Gastroesophageal sphincter (tissue), 4 donors: ENCODE measurements around the gene GCKR. TPM values are rescaled to one million over a fixed set of nuclear protein-coding genes. Genes with fewer than 3 reads are reported as not detected.

Source experiments
- ATAC-seq: fragments of 150-250 bp; one replicate; pipeline ENCODE4 v1.9.1; 2016; ENCODE audit warnings: mild to moderate bottlenecking, moderate library complexity
- H3K27ac ChIP-seq, 4 donors: fragments of 200-600 bp; sonication (generic) in 3 of 4; 1 replicate in 3 of 4; 2 replicates in 1 of 4; pipeline ENCODE4 v1.5.1; 2016 to 2019
- H3K27me3 ChIP-seq: fragments of 200-600 bp; sonication (generic); one replicate; pipeline ENCODE4 v1.5.1; 2019
- H3K36me3 ChIP-seq, 2 donors: fragments of 200-600 bp; sonication (generic); one replicate each; pipeline ENCODE4 v1.5.1; 2019; ENCODE audit warnings: control low read depth in 1 of 2
- H3K4me1 ChIP-seq, 3 donors: fragments of 200-600 bp; sonication (generic); 1 replicate in 2 of 3; 2 replicates in 1 of 3; pipeline ENCODE4 v1.5.1; 2016 to 2019; ENCODE audit warnings: control low read depth in 2 of 3
- H3K4me3 ChIP-seq, 2 donors: fragments of 200-600 bp; sonication (generic); one replicate each; pipeline ENCODE4 v1.5.1; 2019; ENCODE audit warnings: mild to moderate bottlenecking in 1 of 2, moderate library complexity in 1 of 2
- H3K9me3 ChIP-seq, 3 donors: fragments of 200-600 bp; sonication (generic); one replicate each; pipeline ENCODE4 v1.5.1; 2017 to 2019; ENCODE audit warnings: control low read depth in 2 of 3
- CTCF ChIP-seq, 4 experiments: fragments of 200-600 bp in 2 of 4; fragments of 450-650 bp in 2 of 4; sonication (generic) in 1 of 4; IDR thresholded peaks; one replicate each; pipeline ENCODE4 v1.5.1; 2017 to 2019; ENCODE audit warnings: antibody characterized with exemption in 4 of 4, mild to moderate bottlenecking in 2 of 4, moderate library complexity in 2 of 4
- EP300 ChIP-seq: sonication (generic); formaldehyde crosslinking; IDR thresholded peaks from one replicate; pipeline ENCODE4 v1.6.1; 2017; ENCODE audit warnings: antibody characterized with exemption, mild to moderate bottlenecking
- POLR2A ChIP-seq, 2 donors: fragments of 450-650 bp; IDR thresholded peaks; one replicate each; pipeline ENCODE4 v1.6.1; 2017; ENCODE audit warnings: antibody characterized with exemption in 2 of 2, mild to moderate bottlenecking in 2 of 2, moderate library complexity in 1 of 2
- POLR2AphosphoS5 ChIP-seq: sonication (generic); formaldehyde crosslinking; IDR thresholded peaks from one replicate; pipeline ENCODE4 v1.6.1; 2017; ENCODE audit warnings: antibody characterized with exemption
- WGBS, 2 donors: methylation state at CpG; one replicate each; pipeline ENCODE4 v1.1.5; 2018; ENCODE audit warnings: low coverage in 1 of 2; 5-methylcytosine and 5-hydroxymethylcytosine counted together
- total RNA-seq, 4 donors: library from RNA; depleted of rRNA; stranded (reverse); fragments of >200 nt; gene quantifications; one replicate each; pipeline ENCODE4 v1.1.0, GENCODE V29; 2016

The GCKR gene
- total RNA-seq, 4 donors from 2014 or later: 0.58 TPM; not detected in 3

- H3K4me3 ChIP-seq: no peak overlapping the region
- WGBS, 2 donors: 88 to 100% methylated on average over 1 to 3 of the region's 8 CpGs
- H3K36me3 ChIP-seq: peaks cover 0 to 89% of the 10 kb centered on the region in 2 donors
- no peak overlapping the region for H3K27ac ChIP-seq
- TF ChIP-seq POLR2A (IDR thresholded peaks at IDR 0.05) (no peak), CTCF (IDR thresholded peaks at IDR 0.05) (no peak), POLR2AphosphoS5 (no peak)
- H3K27me3 ChIP-seq: no peaks in the 10 kb centered on the region
- no peaks in the 10 kb centered on the region for H3K4me1 ChIP-seq
- ATAC-seq: no peak
- H3K9me3 ChIP-seq: no peaks in the 10 kb centered on the region
Observed at GRCh38 chr2:27461118-27461517, 35.5 kb upstream of the GCKR start.

- Histone ChIP-seq H3K9me3 (no peaks in the 10 kb centered on the region), H3K4me1 (no peaks in the 10 kb centered on the region), H3K4me3 (no peak overlapping the region), H3K27me3 (no peaks in the 10 kb centered on the region), H3K36me3 (peaks cover 0 to 80% of the 10 kb centered on the region in 2 donors), H3K27ac (no peak overlapping the region)
- no peak for ATAC-seq
- TF ChIP-seq POLR2A (IDR thresholded peaks at IDR 0.05): no peak
- no peak for TF ChIP-seq EP300
- no peak for TF ChIP-seq POLR2AphosphoS5
- TF ChIP-seq CTCF (IDR thresholded peaks at IDR 0.05): no peak
- WGBS, 2 donors: 97 to 98% methylated on average over 7 of the region's 7 CpGs
Observed at GRCh38 chr2:27464443-27464842, 32.2 kb upstream of the GCKR start.

GRCh38 chr2:27471961-27472360, 24.7 kb upstream of the GCKR start:
- TF ChIP-seq EP300: no peak
- no peak overlapping the region for H3K4me3 ChIP-seq
- H3K27ac ChIP-seq: no peak overlapping the region
- 93% methylated on average over 5 of the region's 5 CpGs; no CpG with 5 or more reads in 1 of the 2 donors for WGBS, 2 donors
- peaks cover 0 to 82% of the 10 kb centered on the region in 2 donors for H3K36me3 ChIP-seq
- no peaks in the 10 kb centered on the region for H3K9me3 ChIP-seq
- ATAC-seq: no peak
- no peaks in the 10 kb centered on the region for H3K27me3 ChIP-seq
- H3K4me1 ChIP-seq: no peaks in the 10 kb centered on the region

GRCh38 chr2:27485496-27485895, 11.1 kb upstream of the GCKR start:
- H3K4me3 ChIP-seq: no peak overlapping the region
- no peaks in the 10 kb centered on the region for H3K9me3 ChIP-seq
- no peaks in the 10 kb centered on the region for H3K27me3 ChIP-seq
- no peak overlapping the region for H3K27ac ChIP-seq
- peaks cover 4 to 52% of the 10 kb centered on the region in 2 donors for H3K36me3 ChIP-seq
- TF ChIP-seq EP300: no peak
- no peak for TF ChIP-seq POLR2A (IDR thresholded peaks at IDR 0.05)
- TF ChIP-seq CTCF (IDR thresholded peaks at IDR 0.05): no peak
- TF ChIP-seq POLR2AphosphoS5: no peak
- WGBS, 2 donors: 49 to 60% methylated on average over 1 to 3 of the region's 3 CpGs
- ATAC-seq: no peak
- H3K4me1 ChIP-seq: peaks cover 0 to 30% (median 0%) of the 10 kb centered on the region in 3 donors

- Histone ChIP-seq H3K4me3 (peak overlapping the region; percentile 60 to 63), H3K27ac (peak overlapping the region; percentile 22 to 85 (median 80)), H3K9me3 (no peaks in the 10 kb centered on the region), H3K36me3 (peaks cover 0 to 21% of the 10 kb centered on the region in 2 donors), H3K4me1 (peaks cover 0 to 34% (median 0%) of the 10 kb centered on the region in 3 donors), H3K27me3 (no peaks in the 10 kb centered on the region)
- no peak for TF ChIP-seq POLR2AphosphoS5
- no peak for TF ChIP-seq CTCF (IDR thresholded peaks at IDR 0.05)
- no peak for TF ChIP-seq EP300
- no peak for TF ChIP-seq POLR2A (IDR thresholded peaks at IDR 0.05)
- 0 to 3% methylated on average over 10 to 11 of the region's 11 CpGs for WGBS, 2 donors
- peak; percentile 4 for ATAC-seq
Observed at GRCh38 chr2:27489118-27489497, 7.5 kb upstream of the GCKR start.
